B cell (primary cell): ENCODE data around the gene E2F6.

Experiments used
- CTCF ChIP-seq: fragments of 200-600 bp; IDR thresholded peaks from one replicate; pipeline ENCODE4 v1.8.0; 2022; ENCODE audit warnings: antibody characterized with exemption, mild to moderate bottlenecking
- EZH2 ChIP-seq: IDR thresholded peaks from 2 replicates; pipeline ENCODE4 v1.6.1; 2012; ENCODE audit warnings: borderline replicate concordance, low read depth, mild to moderate bottlenecking, moderate library complexity, low read length; ENCODE audit not compliant: insufficient read depth, poor library complexity, severe bottlenecking

GRCh38 chr2:11503354-11503927, 37.5 kb upstream of the E2F6 start:
- no peak for TF ChIP-seq CTCF
- no peak for TF ChIP-seq EZH2
